ENCODE results near the gene ASPSCR1. TPM values are rescaled to one million over a fixed set of nuclear protein-coding genes. Genes with fewer than 3 reads are reported as not detected.

Gene ASPSCR1
- total and polyA plus RNA-seq, 2 of the 13 experiments (the other 11 are each of a cell fraction or from before 2014, with no cell fraction given), result 274 to 314 TPM

GRCh38 chr17:81993729-81994592 lies 16.5 kb downstream of the ASPSCR1 start (continued):
- TF ChIP-seq STAG1 (CRISPR knock-in tag; IDR thresholded peaks at IDR 0.05) (no peak), ZNF615 (CRISPR knock-in tag; IDR thresholded peaks at IDR 0.05; ENCODE audit: borderline replicate concordance) (no peak; the same call in 1 of the 2 replicates), ZNF275 (CRISPR knock-in tag; IDR thresholded peaks at IDR 0.05; ENCODE audit: borderline replicate concordance) (0 out of 2 replicates have a peak, but pooled peaks have one; percentile 75), ZNF234 (CRISPR knock-in tag; conservative IDR thresholded peaks at IDR 0.05) (no peak), ZNF136 (CRISPR knock-in tag; IDR thresholded peaks at IDR 0.05; ENCODE audit: low read depth) (0 out of 2 replicates have a peak, but pooled peaks have one; percentile 58), ZNF792 (CRISPR knock-in tag; IDR thresholded peaks at IDR 0.05) (no peak), ZNF24 (IDR thresholded peaks at IDR 0.05) (no peak), E2F2 (CRISPR knock-in tag; IDR thresholded peaks at IDR 0.05; ENCODE audit: borderline replicate concordance) (peak; percentile 40; the same call in 1 of the 2 replicates), PBX2 (CRISPR knock-in tag; IDR thresholded peaks at IDR 0.05) (no peak), TFDP1 (CRISPR knock-in tag; IDR thresholded peaks at IDR 0.05; ENCODE audit: borderline replicate concordance) (no peak), GPN1 (CRISPR knock-in tag; IDR thresholded peaks at IDR 0.05; ENCODE audit: borderline replicate concordance) (no peak), ZNF280B (CRISPR knock-in tag; IDR thresholded peaks at IDR 0.05; ENCODE audit: borderline replicate concordance) (peak; percentile 78; the same call in 1 of the 2 replicates), ATF7-NPFF (CRISPR knock-in tag; IDR thresholded peaks at IDR 0.05; ENCODE audit: low read depth) (peak; percentile 84; the same call in 1 of the 2 replicates), MYNN (CRISPR knock-in tag; IDR thresholded peaks at IDR 0.05; ENCODE audit: low read depth) (no peak; the same call in none of the 2 replicates), ZEB1 (IDR thresholded peaks at IDR 0.05; ENCODE audit: insufficient replicate concordance, low read depth) (no peak), ZBTB42 (CRISPR knock-in tag; IDR thresholded peaks at IDR 0.05) (0 out of 2 replicates have a peak, but pooled peaks have one; percentile 77), ZNF580 (CRISPR knock-in tag; IDR thresholded peaks at IDR 0.05; ENCODE audit: borderline replicate concordance, low read depth) (peak; percentile 51; the same call in 1 of the 2 replicates), ZNF749 (CRISPR knock-in tag; IDR thresholded peaks at IDR 0.05; ENCODE audit: borderline replicate concordance) (peak; percentile 64), ZKSCAN8 (CRISPR knock-in tag; IDR thresholded peaks at IDR 0.05; ENCODE audit: borderline replicate concordance) (0 out of 2 replicates have a peak, but pooled peaks have one; percentile 8), POLR2AphosphoS5 (IDR thresholded peaks at IDR 0.05; ENCODE audit: low read depth, low read length) (peak; percentile 70), NFE2L1 (CRISPR knock-in tag; IDR thresholded peaks at IDR 0.05; ENCODE audit: borderline replicate concordance) (peak; percentile 24; the same call in 1 of the 2 replicates), SIX4 (CRISPR knock-in tag; IDR thresholded peaks at IDR 0.05) (peak; percentile 64; the same call in 1 of the 2 replicates)
